ENCODE data around the gene ZNF789. TPM values are rescaled to one million over a fixed set of nuclear protein-coding genes. Genes with fewer than 3 reads are reported as not detected.
"Not testable (repeated sequence)": the region's sequence is repeated elsewhere in the genome, so short reads cannot be mapped to it uniquely, and the experiment has no call there.

The ZNF789 gene
- total RNA-seq: 10 to 100 TPM; 23.8 to 44.8 (median 36.8) TPM

DNA sequence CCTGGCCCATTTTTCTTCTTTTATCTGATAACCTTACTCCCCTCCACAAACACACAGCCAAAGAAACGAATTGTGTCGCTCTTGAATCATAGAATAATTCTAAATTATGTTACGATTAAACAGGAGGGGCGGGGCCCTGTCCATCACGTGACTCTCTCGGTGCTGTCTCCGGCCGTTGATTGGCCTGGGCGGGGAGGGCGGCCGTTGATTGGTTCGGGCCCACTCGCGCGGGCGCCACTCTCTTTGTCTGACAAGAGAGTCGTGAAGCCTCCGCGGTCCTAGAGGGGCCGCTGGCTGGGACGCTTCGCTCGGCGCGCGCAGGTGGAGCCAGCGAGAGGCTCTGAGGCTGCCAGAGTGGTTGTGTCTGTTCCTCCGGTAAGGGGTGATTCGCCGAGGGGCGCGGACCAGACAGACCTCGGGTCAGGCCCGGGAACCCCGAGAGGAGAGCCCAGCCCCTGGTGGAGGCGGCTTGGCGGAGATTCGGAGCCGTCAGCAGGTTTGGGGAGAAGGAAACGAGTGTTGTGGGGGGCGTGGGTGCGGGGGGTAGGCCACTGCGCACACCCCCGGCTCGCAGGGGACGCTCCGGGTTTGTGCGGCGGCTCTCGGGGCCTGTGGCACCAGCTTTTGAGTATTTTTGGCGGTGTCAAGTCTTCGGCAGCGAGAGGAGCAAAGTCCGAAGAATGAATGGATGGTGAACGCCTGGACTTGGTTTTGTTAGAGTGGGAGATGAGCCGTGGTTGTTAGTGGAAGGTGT lies at the start of gene ZNF789:
Gene ZNF789, plus strand, starts transcription at position 330 of the 754 bp plus-strand sequence. CDS start 3,567 bp downstream, outside the sequence.
- peak within 1 kb of the TSS; percentile 68 to 96 (median 81) for H3K4me3 ChIP-seq
- TF ChIP-seq POLR2A (IDR thresholded peaks at IDR 0.05): peak; percentile 60 to 66
- TF ChIP-seq, protein P1, sequence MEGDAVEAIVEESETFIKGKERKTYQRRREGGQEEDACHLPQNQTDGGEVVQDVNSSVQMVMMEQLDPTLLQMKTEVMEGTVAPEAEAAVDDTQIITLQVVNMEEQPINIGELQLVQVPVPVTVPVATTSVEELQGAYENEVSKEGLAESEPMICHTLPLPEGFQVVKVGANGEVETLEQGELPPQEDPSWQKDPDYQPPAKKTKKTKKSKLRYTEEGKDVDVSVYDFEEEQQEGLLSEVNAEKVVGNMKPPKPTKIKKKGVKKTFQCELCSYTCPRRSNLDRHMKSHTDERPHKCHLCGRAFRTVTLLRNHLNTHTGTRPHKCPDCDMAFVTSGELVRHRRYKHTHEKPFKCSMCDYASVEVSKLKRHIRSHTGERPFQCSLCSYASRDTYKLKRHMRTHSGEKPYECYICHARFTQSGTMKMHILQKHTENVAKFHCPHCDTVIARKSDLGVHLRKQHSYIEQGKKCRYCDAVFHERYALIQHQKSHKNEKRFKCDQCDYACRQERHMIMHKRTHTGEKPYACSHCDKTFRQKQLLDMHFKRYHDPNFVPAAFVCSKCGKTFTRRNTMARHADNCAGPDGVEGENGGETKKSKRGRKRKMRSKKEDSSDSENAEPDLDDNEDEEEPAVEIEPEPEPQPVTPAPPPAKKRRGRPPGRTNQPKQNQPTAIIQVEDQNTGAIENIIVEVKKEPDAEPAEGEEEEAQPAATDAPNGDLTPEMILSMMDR (IDR thresholded peaks at IDR 0.05): no peak
- H3K4me1 ChIP-seq: peaks cover 0 to 9% (median 3%) of the 10 kb centered on the region in 4 donors
- peak; percentile 99 for DNase-seq
- H3K36me3 ChIP-seq: peaks cover 0 to 5% (median 0%) of the 10 kb centered on the region in 3 donors
- H3K27ac ChIP-seq: peak within 1 kb of the TSS; percentile 83 to 93 (median 86)
- H3K9me3 ChIP-seq: no peaks in the 10 kb centered on the region
- H3K27me3 ChIP-seq: no peaks in the 10 kb centered on the region

- TF ChIP-seq, protein P1 (IDR thresholded peaks at IDR 0.05): no peak
- TF ChIP-seq POLR2A (IDR thresholded peaks at IDR 0.05): no peak
- no peak for DNase-seq
- H3K27me3 ChIP-seq: no peaks in the 10 kb centered on the region
- no peaks in the 10 kb centered on the region for H3K9me3 ChIP-seq
- no peak overlapping the region for H3K27ac ChIP-seq
- H3K4me1 ChIP-seq: no peaks in the 10 kb centered on the region
- no peak overlapping the region for H3K4me3 ChIP-seq
- peaks cover 0 to 56% (median 0%) of the 10 kb centered on the region in 3 donors for H3K36me3 ChIP-seq
These were observed 47.6 kb upstream of the ZNF789 start for GRCh38 chr7:99424932-99425730.

GRCh38 chr7:99428972-99429566 lies 43.6 kb upstream of the ZNF789 start:
- H3K9me3 ChIP-seq: no peaks in the 10 kb centered on the region
- H3K36me3 ChIP-seq: peaks cover 0 to 72% (median 0%) of the 10 kb centered on the region in 3 donors
- DNase-seq: no peak

DNA sequence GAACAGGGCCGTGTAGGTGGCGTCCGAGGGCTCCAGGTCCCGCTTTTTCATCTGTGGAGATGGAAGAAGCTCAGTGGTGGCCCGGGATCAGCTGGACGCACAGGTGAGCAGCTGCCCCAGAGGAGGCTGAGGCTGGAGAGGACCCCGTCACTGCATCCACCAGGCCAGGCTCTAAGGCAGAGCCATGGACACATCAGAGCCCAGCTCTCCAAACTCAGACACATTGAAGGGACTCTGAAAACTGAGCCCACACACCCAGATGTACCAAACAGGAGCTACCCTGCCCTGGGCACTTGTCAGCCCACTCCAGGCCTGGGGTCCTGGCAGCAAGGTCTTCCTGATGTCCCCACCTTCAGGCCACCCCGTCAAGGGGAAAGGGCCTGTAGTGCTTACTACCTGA lies 42.9 kb upstream of the ZNF789 start:
- Histone ChIP-seq H3K27ac (no peak overlapping the region), H3K27me3 (no peaks in the 10 kb centered on the region), H3K36me3 (peaks cover 0 to 72% (median 0%) of the 10 kb centered on the region in 3 donors), H3K4me1 (no peaks in the 10 kb centered on the region), H3K9me3 (no peaks in the 10 kb centered on the region), H3K4me3 (no peak overlapping the region)
- no peak for TF ChIP-seq POLR2A (IDR thresholded peaks at IDR 0.05)
- no peak for DNase-seq

More at GRCh38 chr7:99428972-99429566, 43.6 kb upstream of the ZNF789 start:
- TF ChIP-seq, protein P1 (IDR thresholded peaks at IDR 0.05): no peak
- no peak for TF ChIP-seq POLR2A (IDR thresholded peaks at IDR 0.05)
- no peak overlapping the region for H3K27ac ChIP-seq
- H3K27me3 ChIP-seq: no peaks in the 10 kb centered on the region
- H3K4me1 ChIP-seq: no peaks in the 10 kb centered on the region
- no peak overlapping the region for H3K4me3 ChIP-seq

DNA sequence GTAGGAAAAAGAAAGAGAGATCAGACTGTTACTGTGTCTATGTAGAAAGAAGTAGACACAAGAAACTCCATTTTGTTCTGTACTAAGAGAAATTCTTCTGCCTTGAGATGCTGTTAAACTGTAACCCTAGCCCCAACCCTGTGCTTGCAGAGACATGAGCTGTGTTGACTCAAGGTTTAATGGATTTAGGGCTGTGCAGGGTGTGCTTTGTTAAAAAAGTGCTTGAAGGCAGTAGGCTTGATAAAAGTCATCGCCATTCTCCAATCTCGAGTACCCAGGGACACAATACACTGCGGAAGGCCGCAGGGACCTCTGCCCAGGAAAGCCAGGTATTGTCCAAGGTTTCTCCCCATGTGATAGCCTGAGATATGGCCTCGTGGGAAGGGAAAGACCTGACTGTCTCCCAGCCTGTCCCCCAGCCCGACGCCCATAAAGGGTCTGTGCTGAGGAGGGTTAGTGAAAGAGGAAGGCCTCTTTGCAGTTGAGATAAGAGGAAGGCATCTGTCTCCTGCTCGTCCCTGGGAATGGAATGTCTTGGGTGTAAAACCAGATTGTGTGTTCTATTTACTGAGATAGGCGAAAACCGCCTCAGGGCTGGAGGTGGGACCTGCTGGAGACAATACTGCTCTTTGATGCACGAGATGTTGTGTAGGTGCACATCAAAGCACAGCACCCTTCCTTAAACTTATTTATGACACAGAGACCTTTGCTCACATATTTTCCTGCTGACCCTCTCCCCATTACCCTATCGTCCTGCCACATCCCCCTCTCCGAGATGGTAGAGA lies 40.7 kb upstream of the ZNF789 start:
- H3K27me3 ChIP-seq, DNase-seq, H3K4me3 ChIP-seq, H3K4me1 ChIP-seq, H3K27ac ChIP-seq, H3K9me3 ChIP-seq: not testable (repeated sequence)
- H3K36me3 ChIP-seq: peaks cover 0 to 68% (median 0%) of the 10 kb centered on the region in 3 donors

DNA sequence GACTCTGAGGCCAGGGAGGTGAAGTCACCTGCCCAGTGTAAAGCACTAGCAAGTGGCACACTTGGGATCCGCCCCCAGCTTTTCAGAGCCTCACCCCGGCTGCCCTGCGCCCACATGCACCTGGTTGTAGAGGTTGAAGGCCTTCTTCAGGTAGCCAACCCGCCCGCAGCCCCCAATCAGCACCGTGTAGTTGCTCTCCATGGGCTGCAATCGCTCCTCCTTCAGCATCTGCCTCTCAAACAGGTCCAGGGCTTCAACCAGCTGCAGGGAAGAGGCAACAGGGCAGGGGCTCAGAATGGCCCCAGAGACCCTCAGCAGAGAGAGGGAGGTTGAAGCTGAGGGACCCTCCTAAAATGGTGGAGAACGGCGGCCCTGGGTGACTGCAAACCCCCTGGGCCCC lies 39.5 kb upstream of the ZNF789 start:
- no peak for DNase-seq
- Histone ChIP-seq H3K4me3 (no peak overlapping the region), H3K36me3 (peaks cover 0 to 68% (median 0%) of the 10 kb centered on the region in 3 donors), H3K27ac (no peak overlapping the region), H3K9me3 (no peaks in the 10 kb centered on the region), H3K4me1 (peaks cover 0 to 10% (median 2%) of the 10 kb centered on the region in 4 donors), H3K27me3 (no peaks in the 10 kb centered on the region)
- TF ChIP-seq, protein P1 (IDR thresholded peaks at IDR 0.05): no peak
- no peak for TF ChIP-seq POLR2A (IDR thresholded peaks at IDR 0.05)

All from Peyer's patch (tissue), 4 donors.